ENCODE results near the gene DST. TPM values are rescaled to one million over a fixed set of nuclear protein-coding genes. Genes with fewer than 3 reads are reported as not detected.

The DST gene
- total RNA-seq = 100 to 1,000 TPM; 443 to 489 TPM

GRCh38 chr6:56642366-56643261 is at the start of gene DST:
Gene DST (minus strand): TSS chr6:56642889.
- no peak within 1 kb of the TSS for H3K4me3 ChIP-seq

DNA sequence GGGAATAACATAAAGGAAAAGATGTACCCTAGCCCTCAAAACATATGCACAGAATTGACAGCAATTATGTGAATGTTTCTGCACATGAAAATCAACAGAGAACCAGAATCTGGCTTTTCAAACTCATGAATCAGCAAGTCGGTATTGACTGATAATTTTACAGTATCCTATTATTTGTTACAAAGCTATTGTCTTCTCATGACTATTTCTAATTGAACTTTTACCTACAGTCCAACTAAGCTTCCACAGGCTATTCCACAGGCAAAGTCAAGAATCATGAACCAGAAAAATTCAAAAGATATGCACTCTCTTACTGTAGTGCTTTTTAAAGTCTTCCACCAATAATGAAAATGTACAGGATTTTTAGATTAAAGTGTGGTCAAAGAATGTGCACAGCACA is 49.1 kb upstream of the DST start:
- Histone ChIP-seq H3K4me3 (peak overlapping the region; percentile 54), H3K27me3 (replicated peaks; ENCODE audit: insufficient read depth) (no peaks in the 10 kb centered on the region), H3K9me3 (no peaks in the 10 kb centered on the region), H3K27ac (peak overlapping the region; percentile 70 to 80), H3K4me1 (ENCODE audit: control insufficient read depth in 1 of 2, low read depth in 2 of 2) (peaks cover 16 to 64% of the 10 kb centered on the region in 2 donors), H3K36me3 (no peaks in the 10 kb centered on the region)
- ATAC-seq (ENCODE audit: insufficient number of reproducible peaks, low FRiP score, low read depth) = no peak
- no peak for DNase-seq (ENCODE audit: low spot score)
- TF ChIP-seq, protein P1, sequence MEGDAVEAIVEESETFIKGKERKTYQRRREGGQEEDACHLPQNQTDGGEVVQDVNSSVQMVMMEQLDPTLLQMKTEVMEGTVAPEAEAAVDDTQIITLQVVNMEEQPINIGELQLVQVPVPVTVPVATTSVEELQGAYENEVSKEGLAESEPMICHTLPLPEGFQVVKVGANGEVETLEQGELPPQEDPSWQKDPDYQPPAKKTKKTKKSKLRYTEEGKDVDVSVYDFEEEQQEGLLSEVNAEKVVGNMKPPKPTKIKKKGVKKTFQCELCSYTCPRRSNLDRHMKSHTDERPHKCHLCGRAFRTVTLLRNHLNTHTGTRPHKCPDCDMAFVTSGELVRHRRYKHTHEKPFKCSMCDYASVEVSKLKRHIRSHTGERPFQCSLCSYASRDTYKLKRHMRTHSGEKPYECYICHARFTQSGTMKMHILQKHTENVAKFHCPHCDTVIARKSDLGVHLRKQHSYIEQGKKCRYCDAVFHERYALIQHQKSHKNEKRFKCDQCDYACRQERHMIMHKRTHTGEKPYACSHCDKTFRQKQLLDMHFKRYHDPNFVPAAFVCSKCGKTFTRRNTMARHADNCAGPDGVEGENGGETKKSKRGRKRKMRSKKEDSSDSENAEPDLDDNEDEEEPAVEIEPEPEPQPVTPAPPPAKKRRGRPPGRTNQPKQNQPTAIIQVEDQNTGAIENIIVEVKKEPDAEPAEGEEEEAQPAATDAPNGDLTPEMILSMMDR (IDR thresholded peaks at IDR 0.05) = no peak

More at GRCh38 chr6:56642366-56643261, at the start of gene DST:
- DNase-seq (ENCODE audit: low spot score) = no peak
- H3K27me3 ChIP-seq (replicated peaks; ENCODE audit: insufficient read depth) = no peaks in the 10 kb centered on the region
- peaks cover 12 to 18% of the 10 kb centered on the region in 2 donors for H3K4me1 ChIP-seq (ENCODE audit: control insufficient read depth in 1 of 2, low read depth in 2 of 2)
- peak; percentile 39 for ATAC-seq (ENCODE audit: insufficient number of reproducible peaks, low FRiP score, low read depth)
- H3K9me3 ChIP-seq = no peaks in the 10 kb centered on the region
- H3K36me3 ChIP-seq = peaks cover 21% of the 10 kb centered on the region
- peak within 1 kb of the TSS in 1 of 2 donors; percentile 54 for H3K27ac ChIP-seq
- TF ChIP-seq, protein P1 (IDR thresholded peaks at IDR 0.05) = no peak

DNA sequence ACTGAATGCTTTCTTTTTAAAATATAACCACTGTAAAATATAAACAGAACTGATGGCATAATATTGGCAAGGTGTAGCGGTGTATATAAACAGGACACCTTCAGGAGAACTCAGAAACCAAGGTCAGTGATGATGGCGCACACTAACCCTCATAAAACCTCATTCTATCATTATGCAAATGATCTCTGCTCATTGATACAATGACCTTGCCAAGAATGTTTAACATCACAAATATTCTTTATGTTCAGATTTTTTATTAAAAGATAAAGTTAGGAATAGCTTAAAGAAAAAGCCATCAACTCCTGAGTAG is 48.6 kb upstream of the DST start:
- ATAC-seq (ENCODE audit: insufficient number of reproducible peaks, low FRiP score, low read depth) = no peak
- Histone ChIP-seq H3K4me1 (ENCODE audit: control insufficient read depth in 1 of 2, low read depth in 2 of 2) (peaks cover 16 to 65% of the 10 kb centered on the region in 2 donors), H3K4me3 (no peak overlapping the region), H3K27me3 (replicated peaks; ENCODE audit: insufficient read depth) (no peaks in the 10 kb centered on the region), H3K9me3 (no peaks in the 10 kb centered on the region), H3K27ac (peak overlapping the region; percentile 10 to 70), H3K36me3 (no peaks in the 10 kb centered on the region)
- TF ChIP-seq, protein P1 (IDR thresholded peaks at IDR 0.05) = no peak
- DNase-seq (ENCODE audit: low spot score) = no peak

DNA sequence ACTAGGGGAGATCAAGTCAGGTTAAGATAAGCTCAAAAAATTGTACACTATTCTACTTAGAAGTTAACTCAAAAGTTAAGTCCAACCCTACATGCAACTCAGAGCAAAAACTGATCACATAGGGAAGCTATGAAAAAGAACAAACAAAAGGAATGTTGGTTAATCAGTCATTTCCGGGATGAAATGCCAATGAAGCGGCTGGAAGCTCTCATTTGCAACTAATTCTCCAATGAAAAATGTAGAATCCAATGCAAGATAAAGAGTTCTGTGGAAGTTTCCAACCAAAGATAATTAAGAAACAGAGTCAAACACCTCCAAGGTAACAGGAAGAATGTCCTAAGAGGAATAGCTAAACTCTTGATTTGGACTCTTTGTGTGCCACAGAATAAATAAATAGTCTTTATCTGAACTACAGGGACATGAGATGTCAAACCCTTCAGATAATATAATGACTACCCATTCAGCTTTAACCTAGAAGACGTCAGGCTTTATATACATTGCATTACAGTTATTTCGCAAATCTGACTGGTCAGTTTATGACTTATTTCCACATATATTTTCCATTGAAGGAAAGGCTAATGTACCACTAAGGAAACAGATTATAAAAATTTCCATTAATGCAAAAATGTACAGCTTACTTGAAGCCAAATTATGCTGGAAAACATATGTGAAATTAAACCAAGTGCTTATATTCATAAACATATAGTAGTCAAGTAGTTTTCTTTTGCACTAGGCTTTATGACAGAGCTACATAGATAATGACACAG is 48.0 kb upstream of the DST start:
- ATAC-seq (ENCODE audit: insufficient number of reproducible peaks, low FRiP score, low read depth) = no peak
- Histone ChIP-seq H3K9me3 (no peaks in the 10 kb centered on the region), H3K4me1 (ENCODE audit: control insufficient read depth in 1 of 2, low read depth in 2 of 2) (peaks cover 16 to 65% of the 10 kb centered on the region in 2 donors), H3K4me3 (peak overlapping the region; percentile 22), H3K27ac (peak overlapping the region in 1 of 2 donors; percentile 10), H3K36me3 (no peaks in the 10 kb centered on the region), H3K27me3 (replicated peaks; ENCODE audit: insufficient read depth) (no peaks in the 10 kb centered on the region)
- DNase-seq (ENCODE audit: low spot score) = no peak
- TF ChIP-seq, protein P1 (IDR thresholded peaks at IDR 0.05) = no peak

DNA sequence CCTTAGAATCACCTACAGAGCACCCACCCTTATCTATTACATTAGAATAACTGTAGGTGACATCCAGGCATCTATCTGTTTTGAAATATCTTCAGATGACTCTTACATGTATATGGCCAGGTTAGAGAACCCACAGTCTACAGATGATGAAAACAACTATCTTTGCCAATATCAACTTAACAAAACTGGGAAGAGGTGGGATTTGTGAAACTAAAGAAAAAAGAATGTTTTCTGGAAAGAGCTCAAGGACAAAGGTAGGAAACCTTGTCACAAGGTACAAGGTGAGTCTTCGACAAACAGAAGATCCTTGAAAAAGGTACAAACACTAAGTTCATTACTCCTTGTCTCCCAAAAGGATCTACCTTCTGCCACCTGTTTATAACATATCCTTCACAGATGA is 47.0 kb upstream of the DST start:
- TF ChIP-seq, protein P1 (IDR thresholded peaks at IDR 0.05) = no peak
- H3K27ac ChIP-seq = peak overlapping the region; percentile 10 to 28
- ATAC-seq (ENCODE audit: insufficient number of reproducible peaks, low FRiP score, low read depth) (no peak), DNase-seq (ENCODE audit: low spot score) (no peak)
- no peaks in the 10 kb centered on the region for H3K9me3 ChIP-seq
- no peaks in the 10 kb centered on the region for H3K36me3 ChIP-seq
- no peaks in the 10 kb centered on the region for H3K27me3 ChIP-seq (replicated peaks; ENCODE audit: insufficient read depth)
- H3K4me1 ChIP-seq (ENCODE audit: control insufficient read depth in 1 of 2, low read depth in 2 of 2) = peaks cover 17 to 73% of the 10 kb centered on the region in 2 donors
- H3K4me3 ChIP-seq = peak overlapping the region; percentile 3

Measured in thoracic aorta (tissue), 2 donors.